RWPE1 (cell line): ENCODE results near the gene NNAT.
"Not testable (repeated sequence)": the region's sequence is repeated elsewhere in the genome, so short reads cannot be mapped to it uniquely, and the experiment has no call there.

ENCODE experiments used
- CTCF ChIA-PET: fragments of 350-600 bp; sonication (Branson Sonifier 250); formaldehyde crosslinking; extraction: SDS; loops from one replicate; lab custom pipeline; 2021; lab: Yijun Ruan, JAX
- POLR2A ChIA-PET: fragments of 400-600 bp; formaldehyde crosslinking; extraction: SDS; loops from one replicate; lab custom pipeline; 2020; ENCODE audit warnings: antibody characterized with exemption; ENCODE audit not compliant: low non-redundant PET; lab: Yijun Ruan, JAX
- DNase-seq: peaks from one replicate; pipeline ENCODE4 v3.0.0; 2012; ENCODE audit warnings: low spot score
- H3K27ac ChIP-seq: fragments of 450-650 bp; 2 replicates; pipeline ENCODE4 v1.5.1; 2017
- CTCF ChIP-seq: fragments of 450-650 bp; conservative IDR thresholded peaks from 2 replicates; pipeline ENCODE4 v1.5.1; 2017; ENCODE audit warnings: low read depth, mild to moderate bottlenecking

Gene NNAT

GRCh38 chr20:37477041-37477440 is 44.0 kb upstream of the NNAT start:
- H3K27ac ChIP-seq, result no peak overlapping the region
- no peak for TF ChIP-seq CTCF
- ChIA-PET POLR2A (no interaction called here), CTCF (interaction anchor here (0.7 kb wide), 1 partner anchor 296 kb away, joined by 4 read pairs; no protein-coding TSS in a partner anchor)
- DNase-seq, result no peak

GRCh38 chr20:37479266-37479665 is 41.8 kb upstream of the NNAT start:
- no peak for DNase-seq
- ChIA-PET CTCF (interaction anchor here (0.6 kb wide), 1 partner anchor 32 kb away, joined by 3 read pairs; no protein-coding TSS in a partner anchor), POLR2A (no interaction called here)
- TF ChIP-seq CTCF, result no peak
- H3K27ac ChIP-seq, result no peak overlapping the region

GRCh38 chr20:37479925-37480691 is 40.9 kb upstream of the NNAT start:
- ChIA-PET POLR2A (no interaction called here), CTCF (interaction anchor here (0.6 kb wide), 1 partner anchor 52 kb away, joined by 3 read pairs; no protein-coding TSS in a partner anchor)
- DNase-seq, result no peak
- no peak for TF ChIP-seq CTCF
- no peak overlapping the region for H3K27ac ChIP-seq

- POLR2A ChIA-PET, result no interaction called here
- DNase-seq, result no peak
- TF ChIP-seq CTCF, result no peak
- H3K27ac ChIP-seq, result no peak overlapping the region
- CTCF ChIA-PET, result interaction anchor here (0.6 to 0.7 kb wide), 2 partner anchors 53 to 198 kb away, joined by 3 read pairs; no protein-coding TSS in a partner anchor
These were observed 40.1 kb upstream of the NNAT start for GRCh38 chr20:37480919-37481318.

GRCh38 chr20:37481610-37482009 is 39.4 kb upstream of the NNAT start:
- no peak overlapping the region for H3K27ac ChIP-seq
- TF ChIP-seq CTCF, result no peak
- DNase-seq, result no peak
- ChIA-PET POLR2A (interaction anchor here (0.5 kb wide), 1 partner anchor 14 kb away, joined by 4 read pairs; no protein-coding TSS in a partner anchor), CTCF (interaction anchor here (0.5 to 0.7 kb wide), 4 partner anchors 199 to 1164 kb away, joined by 3 to 6 read pairs (median 4); no protein-coding TSS in a partner anchor)

- no peak for TF ChIP-seq CTCF
- no peak overlapping the region for H3K27ac ChIP-seq
- no peak for DNase-seq
- POLR2A ChIA-PET, result no interaction called here
- CTCF ChIA-PET, result no interaction called here
These were observed 36.7 kb upstream of the NNAT start for GRCh38 chr20:37484331-37484730.

- CTCF ChIA-PET, result interaction anchor here (0.6 kb wide), 1 partner anchor 635 kb away, joined by 3 read pairs; no protein-coding TSS in a partner anchor
- DNase-seq, H3K27ac ChIP-seq, POLR2A ChIA-PET: not testable (repeated sequence)
These were observed 34.8 kb upstream of the NNAT start for GRCh38 chr20:37486209-37486608.
